ENCODE data around the gene ZNF385C.
"Not testable (repeated sequence)": the region's sequence is repeated elsewhere in the genome, so short reads cannot be mapped to it uniquely, and the experiment has no call there.

ZNF385C gene

DNA sequence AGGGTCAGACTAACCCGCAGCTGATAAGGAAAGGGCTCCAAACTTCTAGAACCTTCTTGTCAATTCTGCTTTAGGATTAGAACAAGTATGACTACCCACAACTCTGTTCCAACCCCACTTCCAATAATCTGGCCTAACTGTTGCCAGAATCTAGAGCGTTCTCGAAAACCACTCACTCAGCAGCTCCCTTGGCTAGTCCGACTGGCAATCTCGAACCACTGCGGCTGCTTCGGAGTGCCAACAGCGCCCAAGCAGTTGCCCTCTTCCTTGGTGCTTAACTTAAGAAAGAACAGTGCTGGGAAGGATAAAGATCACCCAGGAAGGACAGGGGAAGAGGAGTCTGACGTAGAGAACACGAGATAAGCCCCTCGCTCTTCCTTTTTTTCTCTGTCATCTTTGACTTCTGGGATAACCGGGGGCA, 81.9 kb downstream of the ZNF385C start:
- peaks cover 33% of the 10 kb centered on the region for H3K4me1 ChIP-seq (ENCODE audit: control insufficient read depth, insufficient read depth, low read length)

DNA sequence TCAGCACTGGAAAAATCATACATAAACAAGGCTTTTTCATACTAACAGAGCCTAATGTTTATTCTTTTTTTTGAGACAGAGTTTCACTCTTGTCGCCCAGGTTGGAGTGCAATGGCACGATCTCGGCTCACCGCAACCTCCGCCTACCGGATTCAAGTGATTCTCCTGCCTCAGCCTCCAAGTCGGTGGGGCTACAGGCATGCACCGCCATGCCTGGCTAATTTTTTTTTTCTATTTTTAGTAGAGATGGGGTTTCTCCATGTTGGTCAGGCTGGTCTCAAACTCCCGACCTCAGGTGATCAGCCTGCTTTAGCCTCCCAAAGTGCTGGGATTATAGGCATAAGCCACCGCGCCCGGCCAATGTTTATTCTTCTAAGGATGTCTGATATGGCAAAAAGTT, 84.5 kb downstream of the ZNF385C start:
- not testable (repeated sequence) for H3K9ac ChIP-seq (ENCODE audit: low read length); H3K36me3 ChIP-seq (ENCODE audit: control insufficient read depth, insufficient read depth, low read length); H3K4me3 ChIP-seq (ENCODE audit: low read length); H3K27me3 ChIP-seq (ENCODE audit: control insufficient read depth, insufficient read depth, low read length); H3K9me3 ChIP-seq (ENCODE audit: control insufficient read depth, low read length)
- H3K4me1 ChIP-seq (ENCODE audit: control insufficient read depth, insufficient read depth, low read length) = peaks cover 23% of the 10 kb centered on the region

More for the DNA sequence above, 81.9 kb downstream of the ZNF385C start:
- H3K9me3 ChIP-seq (ENCODE audit: control insufficient read depth, low read length) = no peaks in the 10 kb centered on the region
- no peaks in the 10 kb centered on the region for H3K36me3 ChIP-seq (ENCODE audit: control insufficient read depth, insufficient read depth, low read length)
- H3K9ac ChIP-seq (ENCODE audit: low read length) = peak overlapping the region; percentile 98
- H3K4me3 ChIP-seq (ENCODE audit: low read length) = peak overlapping the region; percentile 88
- H3K27me3 ChIP-seq (ENCODE audit: control insufficient read depth, insufficient read depth, low read length) = no peaks in the 10 kb centered on the region

DNA sequence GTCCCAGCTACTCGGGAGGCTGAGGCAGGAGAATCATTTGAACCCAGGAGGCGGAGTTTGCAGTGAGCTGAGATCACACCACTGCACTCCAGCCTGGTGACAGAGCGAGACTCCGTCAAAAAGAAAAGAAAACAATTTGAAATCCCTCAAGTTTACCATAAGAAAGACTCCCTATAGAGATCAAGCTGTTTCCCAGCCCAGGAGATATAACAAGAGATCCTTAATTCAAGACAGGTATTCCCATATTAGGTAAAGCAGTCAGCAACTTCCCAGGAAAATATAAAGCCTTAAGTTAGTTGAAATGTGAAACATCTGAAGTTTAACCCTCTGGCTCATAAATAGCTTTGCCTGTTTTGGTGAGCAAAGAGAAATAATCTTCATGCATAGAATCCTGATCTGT, 85.9 kb downstream of the ZNF385C start:
- not testable (repeated sequence) for H3K36me3 ChIP-seq (ENCODE audit: control insufficient read depth, insufficient read depth, low read length); H3K9me3 ChIP-seq (ENCODE audit: control insufficient read depth, low read length); H3K4me3 ChIP-seq (ENCODE audit: low read length); H3K9ac ChIP-seq (ENCODE audit: low read length); H3K27me3 ChIP-seq (ENCODE audit: control insufficient read depth, insufficient read depth, low read length)
- peaks cover 15% of the 10 kb centered on the region for H3K4me1 ChIP-seq (ENCODE audit: control insufficient read depth, insufficient read depth, low read length)

DNA sequence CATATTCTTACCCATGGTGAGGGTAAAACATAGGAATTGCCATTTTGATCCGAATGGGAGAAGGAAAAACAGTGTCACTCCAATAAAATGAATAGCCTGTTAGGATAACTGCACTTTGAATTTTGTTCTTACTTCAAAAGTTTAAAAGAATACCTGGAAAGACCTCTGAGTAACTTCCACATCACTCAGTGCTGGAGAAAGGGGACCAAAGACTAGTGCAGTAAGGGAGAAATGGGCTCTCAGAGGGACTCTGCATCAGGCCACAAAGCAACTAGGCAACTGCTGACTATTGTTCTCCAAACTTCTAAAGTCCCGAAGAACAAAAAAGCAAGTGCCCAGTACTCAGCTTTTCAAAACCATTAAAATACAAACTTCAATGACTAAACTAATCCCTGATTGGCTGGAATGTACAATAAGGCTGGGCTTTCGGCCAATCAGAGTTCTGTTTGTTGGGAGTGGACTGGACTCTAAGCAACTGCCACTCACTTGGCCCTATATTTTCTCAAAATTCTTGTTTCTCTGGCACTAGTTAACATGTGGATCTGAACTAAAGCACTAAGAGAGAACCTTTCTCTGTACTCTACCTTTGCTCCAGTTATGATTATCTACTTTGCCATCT, 87.3 kb downstream of the ZNF385C start:
- no peak overlapping the region for H3K9ac ChIP-seq (ENCODE audit: low read length)
- H3K27me3 ChIP-seq (ENCODE audit: control insufficient read depth, insufficient read depth, low read length) = no peaks in the 10 kb centered on the region
- no peak overlapping the region for H3K4me3 ChIP-seq (ENCODE audit: low read length)
- peaks cover 9% of the 10 kb centered on the region for H3K4me1 ChIP-seq (ENCODE audit: control insufficient read depth, insufficient read depth, low read length)
- no peaks in the 10 kb centered on the region for H3K36me3 ChIP-seq (ENCODE audit: control insufficient read depth, insufficient read depth, low read length)
- no peaks in the 10 kb centered on the region for H3K9me3 ChIP-seq (ENCODE audit: control insufficient read depth, low read length)

DNA sequence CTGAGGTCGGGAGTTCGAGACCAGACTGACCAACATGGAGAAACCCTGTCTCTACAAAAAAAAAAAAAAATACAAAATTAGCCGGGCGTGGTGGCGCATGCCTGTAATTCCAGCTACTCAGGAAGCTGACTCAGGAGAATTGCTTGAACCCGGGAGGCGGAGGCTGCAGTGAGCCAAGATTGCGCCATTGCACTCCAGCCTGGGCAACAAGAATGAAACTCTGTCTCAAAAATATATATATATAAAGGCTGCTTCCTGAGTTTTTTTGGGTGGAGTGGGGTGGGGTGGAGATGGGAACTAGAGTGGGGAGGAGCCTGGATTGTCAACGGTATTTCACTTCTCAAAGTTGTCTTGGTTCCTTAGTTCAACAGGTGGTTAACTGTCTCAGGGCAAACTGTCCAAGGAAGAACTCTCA, 88.0 kb downstream of the ZNF385C start:
- H3K4me3 ChIP-seq (ENCODE audit: low read length); H3K27me3 ChIP-seq (ENCODE audit: control insufficient read depth, insufficient read depth, low read length); H3K36me3 ChIP-seq (ENCODE audit: control insufficient read depth, insufficient read depth, low read length); H3K9me3 ChIP-seq (ENCODE audit: control insufficient read depth, low read length); H3K4me1 ChIP-seq (ENCODE audit: control insufficient read depth, insufficient read depth, low read length); H3K9ac ChIP-seq (ENCODE audit: low read length): not testable (repeated sequence)

DNA sequence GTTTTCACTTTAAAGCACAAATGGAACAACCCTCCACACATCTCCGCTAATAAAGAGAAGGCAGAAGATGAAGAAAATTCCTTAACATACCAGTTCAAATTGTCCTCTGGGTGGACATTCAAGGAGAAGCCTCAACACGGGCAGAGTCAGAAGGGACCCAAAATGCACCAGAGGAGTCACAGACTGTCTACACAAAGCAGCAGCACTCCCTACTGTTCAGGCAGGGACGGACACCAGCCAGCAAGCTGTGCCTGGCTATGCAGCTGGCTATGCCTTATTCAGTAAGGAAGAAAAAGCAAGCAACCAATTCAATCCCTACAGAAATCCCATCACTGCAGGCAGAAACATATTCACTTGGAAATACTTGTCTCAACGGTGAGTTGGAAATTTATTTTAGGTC, 89.1 kb downstream of the ZNF385C start:
- Histone ChIP-seq H3K9me3 (ENCODE audit: control insufficient read depth, low read length) (no peaks in the 10 kb centered on the region), H3K4me1 (ENCODE audit: control insufficient read depth, insufficient read depth, low read length) (peaks cover 13% of the 10 kb centered on the region), H3K36me3 (ENCODE audit: control insufficient read depth, insufficient read depth, low read length) (no peaks in the 10 kb centered on the region), H3K4me3 (ENCODE audit: low read length) (no peak overlapping the region), H3K9ac (ENCODE audit: low read length) (no peak overlapping the region), H3K27me3 (ENCODE audit: control insufficient read depth, insufficient read depth, low read length) (no peaks in the 10 kb centered on the region)

DNA sequence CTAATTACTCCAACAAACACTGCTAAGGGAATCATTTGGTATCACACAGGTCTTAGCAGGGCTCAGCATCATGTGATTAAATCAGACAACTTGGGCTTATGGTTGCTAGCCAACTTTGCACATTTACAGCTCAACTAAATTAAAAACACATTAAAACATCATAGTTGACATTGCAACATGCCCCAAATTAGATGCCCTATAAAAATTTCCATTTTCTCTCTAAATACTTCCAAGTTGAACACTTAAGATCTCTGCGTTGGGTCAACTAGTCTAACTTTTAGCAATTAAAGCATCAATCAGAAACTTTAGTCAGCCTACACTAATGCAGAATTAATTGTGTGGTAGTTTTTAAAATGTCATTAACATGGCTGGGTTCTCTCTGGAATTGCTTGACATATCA, 93.1 kb downstream of the ZNF385C start:
- Histone ChIP-seq H3K9ac (ENCODE audit: low read length) (no peak overlapping the region), H3K9me3 (ENCODE audit: control insufficient read depth, low read length) (no peaks in the 10 kb centered on the region), H3K4me1 (ENCODE audit: control insufficient read depth, insufficient read depth, low read length) (peaks cover 36% of the 10 kb centered on the region), H3K4me3 (ENCODE audit: low read length) (no peak overlapping the region), H3K27me3 (ENCODE audit: control insufficient read depth, insufficient read depth, low read length) (no peaks in the 10 kb centered on the region), H3K36me3 (ENCODE audit: control insufficient read depth, insufficient read depth, low read length) (no peaks in the 10 kb centered on the region)

DNA sequence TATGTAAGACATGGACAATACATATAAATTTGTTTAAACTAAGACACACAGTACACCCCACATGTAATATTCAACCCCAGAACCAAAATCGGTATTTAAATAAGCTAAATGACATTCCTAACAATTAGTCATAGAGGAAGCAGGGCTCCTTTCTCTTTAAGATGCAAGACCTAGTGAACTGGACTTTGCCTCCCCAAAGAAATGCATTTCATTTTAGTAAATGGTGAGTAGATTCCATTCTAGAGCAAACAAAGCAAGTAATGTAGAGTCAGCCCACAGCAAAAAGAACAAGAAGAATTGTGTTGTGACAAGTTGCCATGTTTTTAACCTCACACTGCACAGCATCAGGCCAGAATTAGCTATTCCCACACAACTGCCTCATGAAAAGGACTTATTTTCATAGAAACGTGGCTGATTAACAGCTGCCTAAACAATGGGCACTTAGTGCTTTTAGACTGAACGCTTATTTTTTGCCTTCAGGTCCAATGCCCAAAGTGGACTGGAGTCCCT, 95.4 kb downstream of the ZNF385C start:
- H3K36me3 ChIP-seq (ENCODE audit: control insufficient read depth, insufficient read depth, low read length) = no peaks in the 10 kb centered on the region
- H3K9me3 ChIP-seq (ENCODE audit: control insufficient read depth, low read length) = no peaks in the 10 kb centered on the region
- H3K4me3 ChIP-seq (ENCODE audit: low read length) = no peak overlapping the region
- no peak overlapping the region for H3K9ac ChIP-seq (ENCODE audit: low read length)
- peaks cover 39% of the 10 kb centered on the region for H3K4me1 ChIP-seq (ENCODE audit: control insufficient read depth, insufficient read depth, low read length)
- H3K27me3 ChIP-seq (ENCODE audit: control insufficient read depth, insufficient read depth, low read length) = no peaks in the 10 kb centered on the region

DNA sequence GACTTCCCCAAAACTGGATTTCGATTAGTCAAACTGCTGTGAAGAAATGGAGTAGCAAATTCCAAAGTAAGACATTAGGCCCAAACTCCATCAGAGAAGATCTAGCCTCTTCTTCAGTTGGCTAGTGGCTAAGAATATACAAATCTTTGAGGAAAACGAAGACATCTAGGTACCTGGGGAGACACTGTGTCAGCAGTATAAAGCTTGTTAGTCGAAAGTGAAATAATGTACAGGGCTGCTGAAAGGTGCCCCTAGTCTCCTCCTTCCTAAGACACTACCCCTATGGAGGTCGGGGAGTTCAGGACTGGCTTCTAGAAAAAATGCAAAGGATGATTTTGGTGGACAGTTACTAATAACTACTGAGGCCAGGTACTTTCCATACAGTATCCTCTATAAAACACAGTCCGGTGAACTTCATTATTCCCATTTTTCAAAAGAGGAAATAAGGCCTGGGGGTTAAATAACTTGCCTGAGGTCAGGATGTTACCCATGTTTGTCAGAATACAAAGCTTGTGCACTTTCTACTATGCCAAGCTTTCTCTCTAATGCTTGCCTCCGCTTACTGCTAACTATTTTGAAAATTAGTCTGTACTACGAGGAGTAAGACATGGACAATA, 96.0 kb downstream of the ZNF385C start:
- Histone ChIP-seq H3K4me3 (ENCODE audit: low read length) (no peak overlapping the region), H3K36me3 (ENCODE audit: control insufficient read depth, insufficient read depth, low read length) (no peaks in the 10 kb centered on the region), H3K4me1 (ENCODE audit: control insufficient read depth, insufficient read depth, low read length) (peaks cover 39% of the 10 kb centered on the region), H3K9ac (ENCODE audit: low read length) (no peak overlapping the region), H3K9me3 (ENCODE audit: control insufficient read depth, low read length) (no peaks in the 10 kb centered on the region), H3K27me3 (ENCODE audit: control insufficient read depth, insufficient read depth, low read length) (no peaks in the 10 kb centered on the region)

DNA sequence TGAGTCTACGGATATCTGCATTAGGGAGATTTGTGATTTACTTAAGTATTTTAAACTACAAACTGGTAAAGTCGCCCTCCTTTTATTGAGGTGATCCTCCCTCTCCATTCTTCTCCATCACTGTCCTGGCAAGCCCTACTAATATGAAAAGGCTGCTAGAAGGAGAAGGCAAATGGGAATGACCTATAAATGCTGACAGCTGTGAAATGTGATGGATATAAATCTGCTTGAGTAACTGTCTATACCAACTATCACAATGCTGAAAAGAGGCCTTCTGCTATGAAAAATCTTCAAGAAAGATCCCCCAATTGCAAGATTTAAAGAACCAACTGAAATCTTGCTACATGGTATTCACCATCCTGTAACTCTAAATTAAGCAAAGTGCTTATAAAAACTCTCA, 96.5 kb downstream of the ZNF385C start:
- Histone ChIP-seq H3K4me3 (ENCODE audit: low read length) (no peak overlapping the region), H3K27me3 (ENCODE audit: control insufficient read depth, insufficient read depth, low read length) (no peaks in the 10 kb centered on the region), H3K36me3 (ENCODE audit: control insufficient read depth, insufficient read depth, low read length) (peaks cover 5% of the 10 kb centered on the region), H3K4me1 (ENCODE audit: control insufficient read depth, insufficient read depth, low read length) (peaks cover 39% of the 10 kb centered on the region), H3K9ac (ENCODE audit: low read length) (no peak overlapping the region), H3K9me3 (ENCODE audit: control insufficient read depth, low read length) (no peaks in the 10 kb centered on the region)

DNA sequence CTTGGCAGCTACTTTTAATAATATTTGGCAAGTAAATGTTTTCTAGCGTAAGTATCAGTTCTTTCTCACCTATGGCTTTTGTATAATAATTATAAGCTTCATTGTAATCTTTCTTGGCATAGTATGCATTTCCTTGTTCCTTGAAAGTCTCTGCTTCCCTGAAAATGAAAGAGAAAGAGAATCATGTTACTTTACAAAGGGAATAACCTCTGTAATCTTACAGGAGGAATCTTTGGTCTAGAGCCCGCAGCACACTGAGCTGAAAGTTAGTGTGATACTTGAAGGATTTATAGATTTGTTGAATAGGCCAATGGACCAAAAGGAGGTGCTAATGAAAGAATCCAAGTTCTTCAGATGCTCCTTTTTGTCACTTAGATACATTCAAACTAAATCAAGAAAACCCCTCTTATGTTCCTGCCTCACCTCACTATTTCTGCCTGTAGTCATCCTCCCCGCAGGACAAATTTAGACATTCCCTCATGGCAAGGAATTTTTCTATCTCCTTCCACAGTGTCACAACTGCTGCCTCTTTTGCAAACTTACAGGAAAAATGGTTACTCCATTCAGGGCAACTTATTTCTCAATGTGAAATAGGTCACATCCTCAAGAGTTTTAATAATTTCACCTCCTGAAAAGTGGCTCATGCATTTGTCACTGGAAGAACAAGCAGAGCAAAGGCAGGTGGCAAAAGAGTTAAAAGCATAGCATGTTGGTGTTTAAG, 97.7 kb downstream of the ZNF385C start:
- no peaks in the 10 kb centered on the region for H3K9me3 ChIP-seq (ENCODE audit: control insufficient read depth, low read length)
- no peak overlapping the region for H3K4me3 ChIP-seq (ENCODE audit: low read length)
- H3K4me1 ChIP-seq (ENCODE audit: control insufficient read depth, insufficient read depth, low read length) = peaks cover 39% of the 10 kb centered on the region
- H3K27me3 ChIP-seq (ENCODE audit: control insufficient read depth, insufficient read depth, low read length) = no peaks in the 10 kb centered on the region
- H3K36me3 ChIP-seq (ENCODE audit: control insufficient read depth, insufficient read depth, low read length) = peaks cover 5% of the 10 kb centered on the region
- peak overlapping the region; percentile 12 for H3K9ac ChIP-seq (ENCODE audit: low read length)

DNA sequence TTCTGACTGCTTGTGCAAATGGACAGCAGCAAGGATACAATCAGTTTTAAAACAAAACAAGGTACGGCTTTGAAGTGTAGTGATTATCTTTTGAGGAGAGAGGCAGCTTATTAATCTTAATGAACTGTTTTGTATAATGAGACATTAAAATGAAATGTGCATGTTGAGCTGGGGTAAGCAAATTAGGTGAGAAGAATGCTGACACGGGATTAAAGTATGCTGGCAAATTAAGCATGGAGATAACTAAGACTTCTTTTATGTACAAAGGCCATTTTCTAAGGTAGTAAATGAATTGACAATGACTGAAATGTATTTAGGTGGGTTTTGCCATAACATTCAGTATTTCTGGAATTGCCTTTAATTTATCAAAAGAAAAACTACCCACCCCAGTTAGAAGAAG, 99.8 kb downstream of the ZNF385C start:
- H3K9ac ChIP-seq (ENCODE audit: low read length) = no peak overlapping the region
- H3K36me3 ChIP-seq (ENCODE audit: control insufficient read depth, insufficient read depth, low read length) = peaks cover 5% of the 10 kb centered on the region
- no peak overlapping the region for H3K4me3 ChIP-seq (ENCODE audit: low read length)
- no peaks in the 10 kb centered on the region for H3K27me3 ChIP-seq (ENCODE audit: control insufficient read depth, insufficient read depth, low read length)
- no peaks in the 10 kb centered on the region for H3K9me3 ChIP-seq (ENCODE audit: control insufficient read depth, low read length)
- peaks cover 29% of the 10 kb centered on the region for H3K4me1 ChIP-seq (ENCODE audit: control insufficient read depth, insufficient read depth, low read length)
